SK-N-SH (cell line): ENCODE data around the gene PEPD.

Source experiments
- ELF1 ChIP-seq: IDR thresholded peaks from 2 replicates; pipeline ENCODE4 v1.4.0; 2012
- EZH2phosphoT487 ChIP-seq: fragments of 200-600 bp; sonication (generic); IDR thresholded peaks from 2 replicates; pipeline ENCODE4 v1.6.1; 2017; ENCODE audit warnings: low read depth, mixed run types, mild to moderate bottlenecking, antibody characterized with exemption, moderate library complexity, borderline replicate concordance
- FOSL2 ChIP-seq: IDR thresholded peaks from 2 replicates; pipeline ENCODE4 v1.4.0; 2012; ENCODE audit warnings: low read depth, mild to moderate bottlenecking, moderate library complexity, borderline replicate concordance
- FOXJ3 ChIP-seq: sonication (generic); formaldehyde crosslinking; IDR thresholded peaks from 2 replicates; pipeline ENCODE4 v1.5.1; 2020; ENCODE audit warnings: mild to moderate bottlenecking, missing genetic modification reagents
- JUND ChIP-seq: IDR thresholded peaks from 2 replicates; pipeline ENCODE4 v1.4.0; 2012
- TCF12 ChIP-seq: IDR thresholded peaks from 2 replicates; pipeline ENCODE4 v1.4.0; 2012
- TEAD4 ChIP-seq: IDR thresholded peaks from 2 replicates; pipeline ENCODE4 v1.4.0; 2012; ENCODE audit warnings: mild to moderate bottlenecking, borderline replicate concordance; ENCODE audit not compliant: insufficient read depth
- TF ChIP-seq, protein P1 (sequence below): fragments of 200-600 bp; sonication (generic); IDR thresholded peaks from 2 replicates; pipeline ENCODE4 v1.6.1; 2017; ENCODE audit warnings: antibody characterized with exemption, mild to moderate bottlenecking, moderate library complexity
- TF ChIP-seq, protein P2 (sequence below): IDR thresholded peaks from 2 replicates; pipeline ENCODE4 v1.4.0; 2012; ENCODE audit warnings: low read depth

DNA sequence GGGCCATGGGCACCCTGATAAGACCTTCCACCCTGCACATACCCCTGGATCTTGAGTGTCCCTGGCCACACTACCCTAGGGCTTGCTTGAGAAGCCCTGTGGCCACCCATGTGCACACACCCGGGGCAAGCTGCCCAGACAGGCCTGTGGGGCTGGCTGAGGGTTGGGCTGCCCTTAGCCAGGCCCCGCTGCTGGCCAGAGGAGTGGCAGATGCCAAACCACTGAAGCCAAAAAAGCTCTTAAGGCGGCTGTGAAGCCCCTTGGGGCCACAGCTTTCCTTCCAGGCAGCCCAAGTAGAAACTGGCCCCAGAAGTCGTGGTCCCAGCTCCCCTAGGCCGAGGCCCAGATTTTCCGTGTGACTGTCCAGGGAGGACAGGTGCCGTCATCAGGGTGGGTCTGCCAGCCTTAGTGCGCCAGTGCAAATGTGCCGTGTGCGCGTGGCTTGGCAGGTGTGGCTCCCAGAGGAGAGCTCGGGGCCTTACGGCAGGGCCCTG is 133.3 kb downstream of the PEPD start:
- TF ChIP-seq, protein P1, sequence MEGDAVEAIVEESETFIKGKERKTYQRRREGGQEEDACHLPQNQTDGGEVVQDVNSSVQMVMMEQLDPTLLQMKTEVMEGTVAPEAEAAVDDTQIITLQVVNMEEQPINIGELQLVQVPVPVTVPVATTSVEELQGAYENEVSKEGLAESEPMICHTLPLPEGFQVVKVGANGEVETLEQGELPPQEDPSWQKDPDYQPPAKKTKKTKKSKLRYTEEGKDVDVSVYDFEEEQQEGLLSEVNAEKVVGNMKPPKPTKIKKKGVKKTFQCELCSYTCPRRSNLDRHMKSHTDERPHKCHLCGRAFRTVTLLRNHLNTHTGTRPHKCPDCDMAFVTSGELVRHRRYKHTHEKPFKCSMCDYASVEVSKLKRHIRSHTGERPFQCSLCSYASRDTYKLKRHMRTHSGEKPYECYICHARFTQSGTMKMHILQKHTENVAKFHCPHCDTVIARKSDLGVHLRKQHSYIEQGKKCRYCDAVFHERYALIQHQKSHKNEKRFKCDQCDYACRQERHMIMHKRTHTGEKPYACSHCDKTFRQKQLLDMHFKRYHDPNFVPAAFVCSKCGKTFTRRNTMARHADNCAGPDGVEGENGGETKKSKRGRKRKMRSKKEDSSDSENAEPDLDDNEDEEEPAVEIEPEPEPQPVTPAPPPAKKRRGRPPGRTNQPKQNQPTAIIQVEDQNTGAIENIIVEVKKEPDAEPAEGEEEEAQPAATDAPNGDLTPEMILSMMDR = no peak
- TF ChIP-seq EZH2phosphoT487 (no peak), FOXJ3 (CRISPR knock-in tag) (no peak), FOSL2 (no peak), TCF12 (no peak), JUND (no peak), TEAD4 (no peak), ELF1 (no peak)
- TF ChIP-seq, protein P2, sequence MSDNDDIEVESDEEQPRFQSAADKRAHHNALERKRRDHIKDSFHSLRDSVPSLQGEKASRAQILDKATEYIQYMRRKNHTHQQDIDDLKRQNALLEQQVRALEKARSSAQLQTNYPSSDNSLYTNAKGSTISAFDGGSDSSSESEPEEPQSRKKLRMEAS = no peak
